Neural cell (in vitro differentiated cells): ENCODE results near the gene GIPC1. TPM values are rescaled to one million over a fixed set of nuclear protein-coding genes. Genes with fewer than 3 reads are reported as not detected.
"Not testable (repeated sequence)": the region's sequence is repeated elsewhere in the genome, so short reads cannot be mapped to it uniquely, and the experiment has no call there.

Experiments
- H2AFZ ChIP-seq: fragments of 200-600, 300-800 bp; sonication (generic), shearing (Covaris generic); 2 replicates; pipeline ENCODE4 v1.6.0; 2014; ENCODE audit warnings: low read depth, mild to moderate bottlenecking, antibody characterized with exemption, low read length, moderate library complexity
- H3F3A ChIP-seq: fragments of 200-600 bp; shearing (Covaris generic); 2 replicates; pipeline ENCODE4 v1.6.1; 2016; ENCODE audit warnings: mild to moderate bottlenecking, moderate library complexity, mixed read lengths, antibody characterized with exemption, low read length; ENCODE audit not compliant: insufficient read depth, poor library complexity, severe bottlenecking
- H3K27ac ChIP-seq: fragments of 200-600, 300-800 bp; sonication (generic), shearing (Covaris generic); 2 replicates; pipeline ENCODE4 v1.5.1; 2014; ENCODE audit warnings: mild to moderate bottlenecking, low read length, moderate library complexity
- H3K27me3 ChIP-seq: fragments of 300-800, 200-600 bp; sonication (generic), shearing (Covaris generic); 2 replicates; pipeline ENCODE4 v1.6.0; 2014; ENCODE audit warnings: mild to moderate bottlenecking, low read depth, low read length, moderate library complexity; ENCODE audit not compliant: insufficient read depth
- H3K36me3 ChIP-seq: fragments of 300-800, 200-600 bp; sonication (generic), shearing (Covaris generic); 2 replicates; pipeline ENCODE4 v1.5.1; 2014; ENCODE audit warnings: mild to moderate bottlenecking, antibody characterized with exemption, low read length, moderate library complexity; ENCODE audit not compliant: insufficient read depth
- H3K4me2 ChIP-seq: fragments of 300-800, 200-600 bp; sonication (generic), shearing (Covaris generic); 2 replicates; pipeline ENCODE4 v1.6.0; 2014; ENCODE audit warnings: mild to moderate bottlenecking, low read length
- H3K4me3 ChIP-seq: fragments of 300-800, 200-600 bp; sonication (generic), shearing (Covaris generic); 2 replicates; pipeline ENCODE4 v1.5.1; 2014; ENCODE audit warnings: mild to moderate bottlenecking, low read length, moderate library complexity
- H3K79me2 ChIP-seq: fragments of 200-600 bp; shearing (Covaris generic); replicated peaks from 2 replicates; pipeline ENCODE4 v1.6.0; 2014; ENCODE audit warnings: mild to moderate bottlenecking, low read length, moderate library complexity; ENCODE audit not compliant: insufficient read depth
- H3K9ac ChIP-seq: fragments of 300-800, 200-600 bp; sonication (generic), shearing (Covaris generic); 2 replicates; pipeline ENCODE4 v1.6.1; 2016; ENCODE audit warnings: mild to moderate bottlenecking, low read length, mixed read lengths
- H3K9me2 ChIP-seq: fragments of 200-600 bp; shearing (Covaris generic); 2 replicates; pipeline ENCODE4 v1.6.1; 2016; ENCODE audit warnings: mild to moderate bottlenecking, low read length, mixed read lengths; ENCODE audit not compliant: insufficient read depth
- H3K9me3 ChIP-seq: fragments of 200-600, 300-800 bp; sonication (generic), shearing (Covaris generic); 2 replicates; pipeline ENCODE4 v1.6.1; 2016; ENCODE audit warnings: mild to moderate bottlenecking, mixed run types, low read length, moderate library complexity, mixed read lengths
- H4K20me1 ChIP-seq: fragments of 200-600 bp; shearing (Covaris generic); 2 replicates; pipeline ENCODE4 v1.6.1; 2016; ENCODE audit warnings: mild to moderate bottlenecking, mixed run types; ENCODE audit not compliant: insufficient read depth
- CTCF ChIP-seq: fragments of 450-650 bp; IDR thresholded peaks from 2 replicates; pipeline ENCODE4 v1.5.1; 2014; ENCODE audit warnings: antibody characterized with exemption, mild to moderate bottlenecking, moderate library complexity; ENCODE audit not compliant: poor library complexity, severe bottlenecking
- EP300 ChIP-seq: fragments of 450-650 bp; conservative IDR thresholded peaks from 2 replicates; pipeline ENCODE4 v1.6.1; 2014; ENCODE audit warnings: antibody characterized with exemption, mild to moderate bottlenecking, moderate library complexity; ENCODE audit not compliant: poor library complexity, severe bottlenecking
- EZH2 ChIP-seq: fragments of 200-600, 300-800 bp; shearing (Covaris generic), sonication (generic); IDR thresholded peaks from 2 replicates; pipeline ENCODE4 v1.6.1; 2014; ENCODE audit warnings: antibody characterized with exemption, low read length, borderline replicate concordance, mild to moderate bottlenecking; ENCODE audit not compliant: insufficient read depth, poor library complexity, severe bottlenecking
- MXI1 ChIP-seq: fragments of 450-650 bp; conservative IDR thresholded peaks from 2 replicates; pipeline ENCODE4 v1.6.1; 2014; ENCODE audit warnings: antibody characterized with exemption, mild to moderate bottlenecking; ENCODE audit not compliant: poor library complexity, severe bottlenecking
- POLR2AphosphoS5 ChIP-seq: IDR thresholded peaks from 2 replicates; pipeline ENCODE4 v1.6.1; 2012
- RAD21 ChIP-seq: fragments of 450-650 bp; conservative IDR thresholded peaks from 2 replicates; pipeline ENCODE4 v1.6.1; 2014; ENCODE audit warnings: antibody characterized with exemption, mild to moderate bottlenecking, moderate library complexity
- REST ChIP-seq: IDR thresholded peaks from 2 replicates; pipeline ENCODE4 v1.6.1; 2012; ENCODE audit warnings: borderline replicate concordance
- SMC3 ChIP-seq: fragments of 450-650 bp; conservative IDR thresholded peaks from 2 replicates; pipeline ENCODE4 v1.6.1; 2014; ENCODE audit warnings: antibody characterized with exemption, mild to moderate bottlenecking, moderate library complexity; ENCODE audit not compliant: poor library complexity
- TAF1 ChIP-seq: IDR thresholded peaks from 2 replicates; pipeline ENCODE4 v1.6.1; 2012; ENCODE audit warnings: low read depth
- polyA plus RNA-seq: library from polyadenylated mRNA; depleted of rRNA; stranded (reverse); fragments of >200 nt; gene quantifications from 2 replicates; pipeline ENCODE4 v1.2.3, GENCODE V29; 2014

The GIPC1 gene
- polyA plus RNA-seq, 1 donor from 2014 or later = 128 TPM

GRCh38 chr19:14467391-14467790 lies 28.5 kb downstream of the GIPC1 start:
- H3K27ac ChIP-seq = no peak overlapping the region
- H3F3A ChIP-seq = no peaks in the 10 kb centered on the region
- no peaks in the 10 kb centered on the region for H3K79me2 ChIP-seq
- no peak overlapping the region for H2AFZ ChIP-seq
- no peaks in the 10 kb centered on the region for H3K9me2 ChIP-seq
- H3K27me3 ChIP-seq = no peaks in the 10 kb centered on the region
- no peaks in the 10 kb centered on the region for H3K9me3 ChIP-seq
- H3K36me3 ChIP-seq = no peaks in the 10 kb centered on the region
- TF ChIP-seq SMC3 (no peak), EZH2 (no peak), RAD21 (no peak), CTCF (no peak)
- no peak overlapping the region for H3K4me2 ChIP-seq
- no peak overlapping the region for H3K9ac ChIP-seq
- H3K4me3 ChIP-seq = no peak overlapping the region
- H4K20me1 ChIP-seq = no peaks in the 10 kb centered on the region

- Histone ChIP-seq H3K4me3 (no peak overlapping the region), H3K79me2 (no peaks in the 10 kb centered on the region), H3F3A (no peaks in the 10 kb centered on the region), H3K9me3 (no peaks in the 10 kb centered on the region), H3K9me2 (no peaks in the 10 kb centered on the region), H2AFZ (no peak overlapping the region), H3K27ac (no peak overlapping the region), H3K9ac (no peak overlapping the region), H4K20me1 (no peaks in the 10 kb centered on the region), H3K27me3 (no peaks in the 10 kb centered on the region), H3K36me3 (no peaks in the 10 kb centered on the region), H3K4me2 (no peak overlapping the region)
- no peak for TF ChIP-seq REST
- no peak for TF ChIP-seq EZH2
- no peak for TF ChIP-seq TAF1
- no peak for TF ChIP-seq EP300
- no peak for TF ChIP-seq SMC3
- TF ChIP-seq MXI1 = no peak
- no peak for TF ChIP-seq POLR2AphosphoS5
- no peak for TF ChIP-seq RAD21
- TF ChIP-seq CTCF = no peak
These were observed 32.2 kb downstream of the GIPC1 start for GRCh38 chr19:14463747-14464146.

- not testable (repeated sequence) for H4K20me1 ChIP-seq, H3K9me2 ChIP-seq, H3K79me2 ChIP-seq, H3K27me3 ChIP-seq, H3K9me3 ChIP-seq, H3K4me2 ChIP-seq, H3K36me3 ChIP-seq, H3F3A ChIP-seq, H3K4me3 ChIP-seq, H2AFZ ChIP-seq, H3K9ac ChIP-seq, H3K27ac ChIP-seq
These were observed 33.5 kb downstream of the GIPC1 start for GRCh38 chr19:14462401-14462800.
